ENCODE results near the gene KRT39. TPM values are rescaled to one million over a fixed set of nuclear protein-coding genes. Genes with fewer than 3 reads are reported as not detected.
A peak's percentile ranks its signal among the peaks of the same experiment; 100 is the strongest.

KRT39 gene
- total and polyA plus RNA-seq, 4 experiments from 2014 or later: not detected

DNA sequence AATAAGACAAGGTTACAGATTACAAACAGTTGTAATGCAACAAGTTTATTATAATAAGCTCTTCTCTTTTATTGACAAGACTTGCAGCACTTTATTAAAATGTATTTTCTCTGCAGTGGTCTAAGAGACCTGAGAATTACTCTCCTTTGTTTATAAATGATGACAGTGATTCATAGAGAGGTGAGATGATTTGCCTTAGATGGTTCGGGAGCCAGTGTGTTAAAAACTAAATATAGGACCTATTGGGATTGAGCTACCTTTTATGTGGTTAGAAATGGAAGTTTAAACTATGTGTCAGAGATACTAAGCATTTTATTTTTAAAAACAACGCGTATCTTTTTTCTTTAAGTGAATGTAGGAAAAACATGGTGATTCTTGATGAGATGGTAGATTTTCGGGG lies 30.1 kb upstream of the KRT39 start:
- no peaks in the 10 kb centered on the region for H3K9me3 ChIP-seq (ENCODE audit: control insufficient read depth in 1 of 2, low read length in 2 of 2)
- Mint-ChIP-seq H3K4me1 (peaks cover 0 to 1% (median 0%) of the 10 kb centered on the region in 4 donors), H3K36me3 (no peaks in the 10 kb centered on the region), H3K27ac (no peak overlapping the region), H3K9me3 (peaks cover 0 to 2% (median 0%) of the 10 kb centered on the region in 8 donors), H3K4me3 (no peak overlapping the region), H3K27me3 (peaks cover 46 to 49% of the 10 kb centered on the region in 2 donors)
- H3K36me3 ChIP-seq (ENCODE audit: insufficient read depth, low read length): no peaks in the 10 kb centered on the region
- H3K4me1 ChIP-seq (ENCODE audit: insufficient read depth, low read length): no peaks in the 10 kb centered on the region
- intact Hi-C loops (cut with micrococcal nuclease): no loop called here
- peaks cover 5% of the 10 kb centered on the region for H3K27me3 ChIP-seq (ENCODE audit: insufficient read depth, low read length)
- ChIA-PET CTCF (ENCODE audit: partially characterized antibody) (interaction anchor here (0.6 to 1.2 kb wide), 2 partner anchors 24 to 33 kb away, joined by 3 to 4 read pairs; no protein-coding TSS in a partner anchor), POLR2A (ENCODE audit: partially characterized antibody) (no interaction called here)
- H3K4me3 ChIP-seq (ENCODE audit: low read length in 2 of 2): no peak overlapping the region
- H3K27ac ChIP-seq (ENCODE audit: low read depth, low read length): no peak overlapping the region
- DNase-seq: no peak

DNA sequence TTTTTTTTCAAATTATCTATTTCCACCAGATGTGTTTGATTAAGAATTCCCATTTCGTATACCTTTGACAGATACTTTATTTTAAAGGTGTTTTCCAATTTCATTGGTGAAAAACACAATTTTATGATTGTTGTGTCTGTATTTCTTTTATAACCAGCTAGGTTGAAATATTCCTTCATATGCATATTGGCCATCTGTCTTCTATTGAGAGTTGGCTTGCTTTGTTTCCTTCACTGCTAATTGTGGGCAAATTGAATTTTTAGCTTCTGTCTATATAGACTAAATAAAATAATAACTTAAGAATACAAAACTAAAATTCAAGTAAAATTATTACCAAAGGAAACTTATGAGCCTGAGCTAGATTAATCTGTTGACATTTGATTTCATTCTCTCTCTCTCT lies 28.4 kb upstream of the KRT39 start:
- Histone ChIP-seq H3K4me3 (ENCODE audit: low read length in 2 of 2) (no peak overlapping the region), H3K9me3 (ENCODE audit: control insufficient read depth in 1 of 2, low read length in 2 of 2) (no peaks in the 10 kb centered on the region), H3K27ac (ENCODE audit: low read depth, low read length) (no peak overlapping the region), H3K27me3 (ENCODE audit: insufficient read depth, low read length) (peaks cover 5% of the 10 kb centered on the region), H3K36me3 (ENCODE audit: insufficient read depth, low read length) (no peaks in the 10 kb centered on the region), H3K4me1 (ENCODE audit: insufficient read depth, low read length) (no peaks in the 10 kb centered on the region)
- Mint-ChIP-seq H3K9me3 (peaks cover 0 to 2% (median 0%) of the 10 kb centered on the region in 8 donors), H3K4me3 (peak overlapping the region in 1 of 8 donors; percentile 33), H3K27me3 (peaks cover 43 to 53% of the 10 kb centered on the region in 2 donors), H3K4me1 (peaks cover 0 to 1% (median 0%) of the 10 kb centered on the region in 4 donors), H3K27ac (no peak overlapping the region), H3K36me3 (no peaks in the 10 kb centered on the region)
- ChIA-PET POLR2A (ENCODE audit: partially characterized antibody) (interaction anchor here (0.7 kb wide), 1 partner anchor 11 kb away, joined by 3 read pairs; no protein-coding TSS in a partner anchor), CTCF (ENCODE audit: partially characterized antibody) (interaction anchor here (1.4 kb wide), 1 partner anchor 554 kb away, joined by 3 read pairs; no protein-coding TSS in a partner anchor)
- no peak for DNase-seq
- intact Hi-C loops (cut with micrococcal nuclease): no loop called here

DNA sequence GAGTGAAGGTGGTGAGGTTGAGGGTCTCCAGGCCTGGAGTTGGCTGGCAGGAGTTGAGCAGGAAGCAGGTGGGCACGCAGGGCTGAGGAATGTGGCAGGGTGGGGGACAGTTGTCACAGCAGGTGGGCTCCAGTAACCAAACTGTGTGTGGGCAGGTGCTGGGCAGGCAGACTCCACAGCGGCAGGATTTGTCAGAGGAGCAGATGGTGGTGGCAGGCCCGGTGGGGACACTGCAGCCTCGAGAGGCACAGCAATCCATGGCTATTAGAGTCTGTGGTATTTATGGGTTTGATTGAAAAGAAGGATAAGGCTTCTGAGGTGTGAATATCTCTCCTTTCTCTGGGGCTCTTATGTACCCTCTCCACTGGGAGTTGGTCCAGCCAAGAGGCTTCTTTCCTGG lies 27.1 kb upstream of the KRT39 start, which contains the start of gene KRTAP3-3:
TSS of gene KRTAP3-3 (minus strand) at position 326 of the 400 bp plus-strand sequence. CDS start at position 259, 67 bp downstream.
- H3K36me3 ChIP-seq (ENCODE audit: insufficient read depth, low read length): no peaks in the 10 kb centered on the region
- intact Hi-C loops (cut with micrococcal nuclease): no loop called here
- Mint-ChIP-seq H3K27me3 (peaks cover 36 to 45% of the 10 kb centered on the region in 2 donors), H3K4me3 (no peak within 1 kb of the TSS), H3K27ac (peak within 1 kb of the TSS in 1 of 7 donors; percentile 13), H3K9me3 (peaks cover 0 to 2% (median 0%) of the 10 kb centered on the region in 8 donors), H3K4me1 (peaks cover 0 to 1% (median 0%) of the 10 kb centered on the region in 4 donors), H3K36me3 (no peaks in the 10 kb centered on the region)
- ChIA-PET POLR2A (ENCODE audit: partially characterized antibody) (no interaction called here), CTCF (ENCODE audit: partially characterized antibody) (no interaction called here)
- peaks cover 5% of the 10 kb centered on the region for H3K27me3 ChIP-seq (ENCODE audit: insufficient read depth, low read length)
- no peak within 1 kb of the TSS for H3K4me3 ChIP-seq (ENCODE audit: low read length in 2 of 2)
- H3K27ac ChIP-seq (ENCODE audit: low read depth, low read length): no peak within 1 kb of the TSS
- DNase-seq: no peak
- H3K9me3 ChIP-seq (ENCODE audit: control insufficient read depth in 1 of 2, low read length in 2 of 2): no peaks in the 10 kb centered on the region
- H3K4me1 ChIP-seq (ENCODE audit: insufficient read depth, low read length): no peaks in the 10 kb centered on the region

DNA sequence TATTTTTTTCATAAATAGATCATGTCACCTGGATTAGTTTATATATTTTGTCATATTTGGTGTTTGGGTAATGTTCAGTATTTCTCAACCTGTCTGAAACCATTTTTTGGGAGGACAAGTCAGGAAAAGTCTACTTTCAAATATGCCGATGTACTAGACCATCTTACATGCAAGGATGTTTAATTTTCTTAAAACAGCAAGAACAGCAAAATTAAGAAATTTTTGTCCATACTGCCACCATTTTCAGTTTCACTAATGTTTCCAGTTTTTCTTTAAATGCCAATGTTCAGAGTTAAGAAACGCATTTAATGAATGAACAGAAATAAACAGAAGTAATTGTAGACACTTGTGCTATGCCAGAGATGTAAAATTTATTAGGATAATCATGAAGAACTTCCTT lies 26.3 kb upstream of the KRT39 start:
- Histone ChIP-seq H3K27me3 (ENCODE audit: insufficient read depth, low read length) (peaks cover 5% of the 10 kb centered on the region), H3K4me3 (ENCODE audit: low read length in 2 of 2) (no peak overlapping the region), H3K4me1 (ENCODE audit: insufficient read depth, low read length) (no peaks in the 10 kb centered on the region), H3K9me3 (ENCODE audit: control insufficient read depth in 1 of 2, low read length in 2 of 2) (no peaks in the 10 kb centered on the region), H3K36me3 (ENCODE audit: insufficient read depth, low read length) (no peaks in the 10 kb centered on the region), H3K27ac (ENCODE audit: low read depth, low read length) (no peak overlapping the region)
- no peaks in the 10 kb centered on the region for H3K36me3 Mint-ChIP-seq
- H3K27me3 Mint-ChIP-seq: peaks cover 36 to 45% of the 10 kb centered on the region in 2 donors
- H3K4me1 Mint-ChIP-seq: peaks cover 0 to 1% (median 0%) of the 10 kb centered on the region in 4 donors
- no peak for DNase-seq
- H3K9me3 Mint-ChIP-seq: peaks cover 0 to 2% (median 0%) of the 10 kb centered on the region in 8 donors
- ChIA-PET POLR2A (ENCODE audit: partially characterized antibody) (no interaction called here), CTCF (ENCODE audit: partially characterized antibody) (no interaction called here)
- H3K4me3 Mint-ChIP-seq: no peak overlapping the region
- intact Hi-C loops (cut with micrococcal nuclease): no loop called here
- H3K27ac Mint-ChIP-seq: no peak overlapping the region

DNA sequence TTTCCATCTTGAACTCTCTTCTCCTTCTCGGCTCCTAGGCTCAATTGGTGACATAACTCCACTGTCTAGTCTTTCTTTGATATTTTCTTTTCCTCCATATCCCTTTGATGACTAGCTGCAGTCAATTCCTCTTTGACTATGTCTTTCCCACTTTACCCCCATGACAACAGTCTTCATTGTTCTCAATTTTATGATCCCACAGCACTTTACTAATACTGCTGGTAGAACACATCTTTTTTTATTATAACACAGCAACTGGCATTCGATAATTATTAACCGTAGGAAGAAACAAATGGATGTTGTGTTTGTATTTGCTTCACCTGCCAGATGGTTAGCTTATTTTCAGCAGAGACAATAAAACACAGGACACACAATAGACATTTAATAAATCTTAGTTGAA lies 25.9 kb upstream of the KRT39 start:
- Mint-ChIP-seq H3K36me3 (no peaks in the 10 kb centered on the region), H3K9me3 (peaks cover 0 to 2% (median 0%) of the 10 kb centered on the region in 8 donors), H3K4me1 (peaks cover 0 to 1% (median 0%) of the 10 kb centered on the region in 4 donors), H3K27me3 (peaks cover 35 to 43% of the 10 kb centered on the region in 2 donors), H3K27ac (no peak overlapping the region), H3K4me3 (no peak overlapping the region)
- Histone ChIP-seq H3K9me3 (ENCODE audit: control insufficient read depth in 1 of 2, low read length in 2 of 2) (no peaks in the 10 kb centered on the region), H3K27ac (ENCODE audit: low read depth, low read length) (no peak overlapping the region), H3K4me1 (ENCODE audit: insufficient read depth, low read length) (no peaks in the 10 kb centered on the region), H3K27me3 (ENCODE audit: insufficient read depth, low read length) (peaks cover 5% of the 10 kb centered on the region), H3K36me3 (ENCODE audit: insufficient read depth, low read length) (no peaks in the 10 kb centered on the region), H3K4me3 (ENCODE audit: low read length in 2 of 2) (no peak overlapping the region)
- intact Hi-C loops (cut with micrococcal nuclease): no loop called here
- ChIA-PET POLR2A (ENCODE audit: partially characterized antibody) (no interaction called here), CTCF (ENCODE audit: partially characterized antibody) (no interaction called here)
- no peak for DNase-seq

DNA sequence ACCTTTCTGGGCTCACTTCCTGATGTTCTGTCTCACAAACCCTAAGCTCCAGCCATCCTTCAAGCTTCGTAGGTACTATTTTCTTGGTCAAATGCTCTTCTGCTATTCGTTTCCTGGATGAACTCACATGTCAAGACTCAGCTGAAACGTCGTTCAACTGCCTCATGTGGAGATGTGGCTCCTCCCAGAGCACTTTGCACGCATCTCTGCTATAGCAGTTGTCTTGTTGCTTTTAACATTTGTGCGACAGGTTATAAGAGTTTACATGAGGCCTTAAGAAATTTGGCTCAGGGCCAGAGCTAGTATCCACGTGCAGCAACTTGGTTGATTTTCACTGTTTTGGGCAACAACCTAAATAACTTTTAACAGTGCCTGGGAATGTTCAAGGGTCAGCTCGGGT lies 20.2 kb upstream of the KRT39 start:
- Mint-ChIP-seq H3K27ac (no peak overlapping the region), H3K36me3 (no peaks in the 10 kb centered on the region), H3K27me3 (peaks cover 14 to 20% of the 10 kb centered on the region in 2 donors), H3K4me3 (no peak overlapping the region), H3K4me1 (no peaks in the 10 kb centered on the region), H3K9me3 (no peaks in the 10 kb centered on the region)
- H3K36me3 ChIP-seq (ENCODE audit: insufficient read depth, low read length): no peaks in the 10 kb centered on the region
- CTCF ChIA-PET (ENCODE audit: partially characterized antibody): no interaction called here
- H3K9me3 ChIP-seq (ENCODE audit: control insufficient read depth in 1 of 2, low read length in 2 of 2): no peaks in the 10 kb centered on the region
- no peaks in the 10 kb centered on the region for H3K27me3 ChIP-seq (ENCODE audit: insufficient read depth, low read length)
- POLR2A ChIA-PET (ENCODE audit: partially characterized antibody): no interaction called here
- no peak overlapping the region for H3K4me3 ChIP-seq (ENCODE audit: low read length in 2 of 2)
- intact Hi-C loops (cut with micrococcal nuclease): no loop called here
- no peak for DNase-seq
- H3K27ac ChIP-seq (ENCODE audit: low read depth, low read length): no peak overlapping the region
- H3K4me1 ChIP-seq (ENCODE audit: insufficient read depth, low read length): no peaks in the 10 kb centered on the region

DNA sequence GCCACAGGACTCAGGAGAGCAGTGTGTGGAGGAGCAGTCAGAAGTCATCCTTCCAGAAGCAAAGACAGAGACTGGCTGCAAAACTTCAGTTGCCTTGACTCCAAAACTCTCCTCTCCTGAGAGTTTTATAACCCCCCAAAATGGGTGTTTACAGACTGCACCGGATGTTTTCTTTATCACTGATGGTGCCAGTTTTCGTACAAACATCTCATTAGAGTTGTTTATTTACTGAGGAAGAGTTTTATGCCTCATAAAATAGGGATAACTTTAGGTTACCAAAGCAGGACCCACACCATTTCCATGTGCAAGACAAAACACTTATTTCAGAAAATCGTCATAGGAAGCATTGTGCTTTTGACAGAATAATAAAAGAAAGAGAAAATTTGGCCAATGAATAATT lies 17.5 kb upstream of the KRT39 start, which contains the start of gene KRT40:
TSS of gene KRT40 (minus strand) at position 101 of the 400 bp plus-strand sequence. CDS start at position 48, 53 bp downstream.
- H3K4me1 ChIP-seq (ENCODE audit: insufficient read depth, low read length): no peaks in the 10 kb centered on the region
- DNase-seq: no peak
- H3K36me3 ChIP-seq (ENCODE audit: insufficient read depth, low read length): no peaks in the 10 kb centered on the region
- Mint-ChIP-seq H3K9me3 (no peaks in the 10 kb centered on the region), H3K27ac (no peak within 1 kb of the TSS), H3K4me3 (no peak within 1 kb of the TSS), H3K27me3 (peaks cover 8 to 23% of the 10 kb centered on the region in 2 donors), H3K4me1 (no peaks in the 10 kb centered on the region), H3K36me3 (no peaks in the 10 kb centered on the region)
- no peak within 1 kb of the TSS for H3K27ac ChIP-seq (ENCODE audit: low read depth, low read length)
- intact Hi-C loops (cut with micrococcal nuclease): no loop called here
- H3K27me3 ChIP-seq (ENCODE audit: insufficient read depth, low read length): no peaks in the 10 kb centered on the region
- CTCF ChIA-PET (ENCODE audit: partially characterized antibody): no interaction called here
- POLR2A ChIA-PET (ENCODE audit: partially characterized antibody): no interaction called here
- no peak within 1 kb of the TSS for H3K4me3 ChIP-seq (ENCODE audit: low read length in 2 of 2)
- no peaks in the 10 kb centered on the region for H3K9me3 ChIP-seq (ENCODE audit: control insufficient read depth in 1 of 2, low read length in 2 of 2)
